Mesendoderm (in vitro differentiated cells): ENCODE results near the gene TRPC4AP.

Source experiments
- DNase-seq: peaks from one replicate; pipeline ENCODE4 v3.0.0; 2013
- H2AK5ac ChIP-seq: 2 replicates; pipeline ENCODE4 v1.6.1; 2013; ENCODE audit warnings: low read length, inconsistent platforms
- H2BK120ac ChIP-seq: 2 replicates; pipeline ENCODE4 v1.6.1; 2013; ENCODE audit warnings: low read depth, mild to moderate bottlenecking, low read length, moderate library complexity, mixed read lengths
- H2BK15ac ChIP-seq: replicated peaks from 2 replicates; pipeline ENCODE4 v1.6.1; 2013; ENCODE audit warnings: low read depth, mild to moderate bottlenecking, moderate library complexity
- H2BK5ac ChIP-seq: 2 replicates; pipeline ENCODE4 v1.6.1; 2013; ENCODE audit warnings: low read length, inconsistent platforms
- H3K18ac ChIP-seq: 2 replicates; pipeline ENCODE4 v1.6.1; 2013; ENCODE audit warnings: mild to moderate bottlenecking, low read length, mixed read lengths
- H3K23ac ChIP-seq: one replicate; pipeline ENCODE4 v1.6.1; 2013; ENCODE audit warnings: low read length
- H3K27ac ChIP-seq: 2 replicates; pipeline ENCODE4 v1.5.1; 2013; ENCODE audit warnings: low read depth, mild to moderate bottlenecking, inconsistent platforms, low read length, moderate library complexity
- H3K27me3 ChIP-seq: 2 replicates; pipeline ENCODE4 v1.6.1; 2013; ENCODE audit warnings: low read length, control low read depth, mild to moderate bottlenecking, inconsistent platforms; ENCODE audit not compliant: insufficient read depth, poor library complexity
- H3K36me3 ChIP-seq: 2 replicates; pipeline ENCODE4 v1.6.1; 2013; ENCODE audit warnings: low read length, inconsistent platforms; ENCODE audit not compliant: control insufficient read depth, insufficient read depth
- H3K4ac ChIP-seq: one replicate; pipeline ENCODE4 v1.6.1; 2013; ENCODE audit warnings: low read depth, mild to moderate bottlenecking, low read length, moderate library complexity
- H3K4me1 ChIP-seq: 2 replicates; pipeline ENCODE4 v1.6.1; 2013; ENCODE audit warnings: low read depth, low read length, inconsistent platforms; ENCODE audit not compliant: control insufficient read depth
- H3K4me2 ChIP-seq: 2 replicates; pipeline ENCODE4 v1.6.1; 2013; ENCODE audit warnings: low read length
- H3K4me3 ChIP-seq: 2 replicates; pipeline ENCODE4 v1.5.1; 2013; ENCODE audit warnings: mild to moderate bottlenecking, low read length
- H3K56ac ChIP-seq: one replicate; pipeline ENCODE4 v1.6.1; 2013; ENCODE audit warnings: low read length
- H3K79me1 ChIP-seq: 2 replicates; pipeline ENCODE4 v1.6.1; 2013; ENCODE audit warnings: low read length, inconsistent platforms
- H3K79me2 ChIP-seq: 2 replicates; pipeline ENCODE4 v1.6.1; 2013; ENCODE audit warnings: mild to moderate bottlenecking, low read length; ENCODE audit not compliant: control insufficient read depth, insufficient read depth
- H3K9ac ChIP-seq: 2 replicates; pipeline ENCODE4 v1.6.1; 2013; ENCODE audit warnings: low read length, inconsistent platforms
- H4K5ac ChIP-seq: one replicate; pipeline ENCODE4 v1.6.1; 2013; ENCODE audit warnings: low read length
- H4K8ac ChIP-seq: one replicate; pipeline ENCODE4 v1.6.1; 2013; ENCODE audit warnings: low read depth, mild to moderate bottlenecking, control low read depth, low read length, moderate library complexity
- WGBS: extraction: QIAGEN DNeasy Blood & Tissue Kit; methylation state at CpG from one replicate; pipeline ENCODE4 v1.1.7; 2013; ENCODE audit warnings: low lambda C conversion rate, missing lambda C conversion rate; ENCODE audit not compliant: insufficient coverage; ENCODE audit errors: extremely low coverage; 5-methylcytosine and 5-hydroxymethylcytosine counted together

The TRPC4AP gene

GRCh38 chr20:35002426-35003210 lies 90.0 kb downstream of the TRPC4AP start:
- Histone ChIP-seq H3K79me1 (no peaks in the 10 kb centered on the region), H4K8ac (no peak overlapping the region), H3K56ac (no peak overlapping the region), H3K4me3 (no peak overlapping the region), H3K4me2 (no peak overlapping the region), H3K27ac (no peak overlapping the region), H3K79me2 (no peaks in the 10 kb centered on the region), H3K36me3 (peaks cover 16% of the 10 kb centered on the region), H3K23ac (no peak overlapping the region), H3K9ac (no peak overlapping the region), H3K18ac (no peak overlapping the region), H4K5ac (no peak overlapping the region), H3K4ac (no peak overlapping the region), H3K27me3 (no peaks in the 10 kb centered on the region), H2BK15ac (no peak overlapping the region), H3K4me1 (no peaks in the 10 kb centered on the region), H2BK5ac (no peak overlapping the region), H2BK120ac (no peak overlapping the region), H2AK5ac (no peak overlapping the region)
- DNase-seq = no peak
- WGBS = no CpG with 5 or more reads among the region's 10 CpGs

DNA sequence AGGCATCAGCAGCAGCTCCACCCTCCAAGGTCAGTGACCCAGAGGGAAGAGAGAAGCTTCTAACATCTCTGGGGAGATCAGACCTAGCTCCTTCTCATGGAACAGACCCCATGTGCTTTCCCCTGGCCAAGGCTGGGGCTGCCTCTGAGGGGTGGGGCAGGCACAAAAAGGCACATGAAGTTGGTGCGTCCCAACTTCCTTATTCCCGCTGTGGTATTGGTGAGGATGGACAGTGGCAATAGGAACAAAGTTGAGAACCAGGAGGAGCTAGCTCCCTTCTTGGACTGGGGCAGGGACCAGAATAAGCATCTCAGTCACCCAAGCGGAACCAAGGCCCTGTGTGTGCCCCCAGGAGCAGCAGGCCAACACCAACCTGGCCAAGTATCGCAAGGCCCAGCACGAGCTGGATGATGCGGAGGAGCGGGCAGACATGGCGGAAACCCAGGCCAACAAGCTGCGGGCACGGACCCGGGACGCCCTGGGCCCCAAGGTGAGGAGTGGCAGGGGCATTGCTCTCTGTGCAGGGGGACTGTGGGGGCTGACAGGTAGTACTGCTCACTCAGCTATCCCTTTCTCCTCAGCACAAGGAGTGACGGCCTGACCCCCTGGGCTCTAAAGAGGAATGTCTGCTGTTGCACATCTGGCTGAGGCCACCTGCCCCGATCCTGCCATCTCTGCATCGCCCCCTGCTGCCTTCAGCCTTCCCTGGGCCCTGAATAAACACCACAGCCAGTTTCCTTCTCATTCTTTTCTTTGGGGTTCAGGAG lies 90.8 kb downstream of the TRPC4AP start:
- H3K18ac ChIP-seq = no peak overlapping the region
- H3K23ac ChIP-seq = no peak overlapping the region
- no peak for DNase-seq
- H4K5ac ChIP-seq = no peak overlapping the region
- no peaks in the 10 kb centered on the region for H3K79me1 ChIP-seq
- no peak overlapping the region for H3K4ac ChIP-seq
- no peaks in the 10 kb centered on the region for H3K79me2 ChIP-seq
- H4K8ac ChIP-seq = no peak overlapping the region
- no peak overlapping the region for H3K56ac ChIP-seq
- H3K27me3 ChIP-seq = no peaks in the 10 kb centered on the region
- no peak overlapping the region for H3K9ac ChIP-seq
- H2BK15ac ChIP-seq = no peak overlapping the region
- no CpG with 5 or more reads among the region's 15 CpGs for WGBS
- H3K4me2 ChIP-seq = no peak overlapping the region
- H2BK120ac ChIP-seq = no peak overlapping the region
- H3K36me3 ChIP-seq = peaks cover 14% of the 10 kb centered on the region
- no peak overlapping the region for H3K27ac ChIP-seq
- no peaks in the 10 kb centered on the region for H3K4me1 ChIP-seq
- H3K4me3 ChIP-seq = no peak overlapping the region
- H2BK5ac ChIP-seq = no peak overlapping the region
- H2AK5ac ChIP-seq = no peak overlapping the region

- no CpG with 5 or more reads among the region's 28 CpGs for WGBS
- Histone ChIP-seq H2BK15ac (no peak overlapping the region), H2BK5ac (no peak overlapping the region), H2BK120ac (no peak overlapping the region), H3K56ac (no peak overlapping the region), H3K4me1 (no peaks in the 10 kb centered on the region), H3K4ac (no peak overlapping the region), H4K8ac (no peak overlapping the region), H3K36me3 (peaks cover 14% of the 10 kb centered on the region), H3K79me2 (no peaks in the 10 kb centered on the region), H3K27ac (no peak overlapping the region), H4K5ac (no peak overlapping the region), H3K27me3 (no peaks in the 10 kb centered on the region), H2AK5ac (no peak overlapping the region), H3K9ac (no peak overlapping the region), H3K4me2 (no peak overlapping the region), H3K4me3 (no peak overlapping the region), H3K23ac (no peak overlapping the region), H3K79me1 (no peaks in the 10 kb centered on the region), H3K18ac (no peak overlapping the region)
- no peak for DNase-seq
These were observed 91.5 kb downstream of the TRPC4AP start for GRCh38 chr20:35000922-35001595.

DNA sequence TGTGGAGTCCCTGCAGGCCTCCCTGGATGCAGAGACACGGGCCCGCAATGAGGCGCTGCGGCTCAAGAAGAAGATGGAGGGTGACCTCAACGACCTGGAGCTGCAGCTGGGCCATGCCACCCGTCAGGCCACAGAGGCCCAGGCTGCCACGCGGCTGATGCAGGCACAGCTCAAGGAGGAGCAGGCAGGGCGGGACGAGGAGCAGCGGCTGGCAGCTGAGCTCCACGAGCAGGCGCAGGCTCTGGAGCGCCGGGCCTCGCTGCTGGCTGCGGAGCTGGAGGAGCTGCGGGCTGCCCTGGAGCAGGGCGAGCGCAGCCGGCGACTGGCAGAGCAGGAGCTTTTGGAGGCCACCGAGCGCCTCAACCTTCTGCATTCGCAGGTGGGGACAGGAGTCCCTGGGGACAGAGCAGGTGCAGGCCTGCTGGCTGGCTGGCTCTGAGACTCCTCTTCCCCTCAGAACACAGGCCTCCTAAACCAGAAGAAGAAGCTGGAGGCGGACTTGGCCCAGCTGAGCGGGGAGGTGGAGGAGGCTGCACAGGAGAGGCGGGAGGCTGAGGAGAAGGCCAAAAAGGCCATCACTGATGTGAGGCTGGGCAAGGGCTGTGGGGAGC lies 92.2 kb downstream of the TRPC4AP start:
- Histone ChIP-seq H3K27me3 (no peaks in the 10 kb centered on the region), H4K5ac (no peak overlapping the region), H3K56ac (no peak overlapping the region), H2BK120ac (no peak overlapping the region), H2AK5ac (no peak overlapping the region), H3K18ac (no peak overlapping the region), H3K79me2 (no peaks in the 10 kb centered on the region), H2BK5ac (no peak overlapping the region), H3K4me2 (no peak overlapping the region), H3K79me1 (no peaks in the 10 kb centered on the region), H3K4me1 (no peaks in the 10 kb centered on the region), H3K27ac (no peak overlapping the region), H3K4ac (no peak overlapping the region), H3K4me3 (no peak overlapping the region), H4K8ac (no peak overlapping the region), H3K23ac (no peak overlapping the region), H3K36me3 (peaks cover 11% of the 10 kb centered on the region), H2BK15ac (no peak overlapping the region), H3K9ac (no peak overlapping the region)
- no CpG with 5 or more reads among the region's 28 CpGs for WGBS
- no peak for DNase-seq

DNA sequence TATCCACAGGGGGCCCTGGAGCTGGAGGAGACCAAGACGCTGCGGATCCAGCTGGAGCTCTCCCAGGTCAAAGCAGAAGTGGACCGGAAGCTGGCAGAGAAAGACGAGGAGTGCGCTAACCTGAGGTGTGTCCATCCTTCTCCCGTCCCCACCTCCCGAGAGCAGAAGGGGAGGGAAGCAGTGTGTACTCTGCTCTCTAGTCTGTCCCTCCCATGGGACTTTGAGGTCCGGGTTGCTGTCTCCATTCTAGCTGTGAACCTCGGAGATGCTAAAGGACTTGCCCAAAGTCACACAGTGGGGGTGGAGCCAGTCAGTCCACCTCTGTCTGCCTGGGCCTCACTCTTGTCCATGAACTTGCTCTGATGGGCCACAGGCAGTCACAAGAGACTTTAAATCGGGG lies 92.8 kb downstream of the TRPC4AP start:
- no peaks in the 10 kb centered on the region for H3K4me1 ChIP-seq
- no peak overlapping the region for H3K23ac ChIP-seq
- H3K79me1 ChIP-seq = no peaks in the 10 kb centered on the region
- no peaks in the 10 kb centered on the region for H3K27me3 ChIP-seq
- H3K79me2 ChIP-seq = no peaks in the 10 kb centered on the region
- H3K4ac ChIP-seq = no peak overlapping the region
- H4K8ac ChIP-seq = no peak overlapping the region
- H2AK5ac ChIP-seq = no peak overlapping the region
- H3K36me3 ChIP-seq = peaks cover 10% of the 10 kb centered on the region
- H3K18ac ChIP-seq = no peak overlapping the region
- WGBS = no CpG with 5 or more reads among the region's 10 CpGs
- H3K9ac ChIP-seq = no peak overlapping the region
- no peak for DNase-seq
- H2BK15ac ChIP-seq = no peak overlapping the region
- H3K4me2 ChIP-seq = no peak overlapping the region
- H3K56ac ChIP-seq = no peak overlapping the region
- H4K5ac ChIP-seq = no peak overlapping the region
- H3K27ac ChIP-seq = no peak overlapping the region
- H2BK120ac ChIP-seq = no peak overlapping the region
- H3K4me3 ChIP-seq = no peak overlapping the region
- no peak overlapping the region for H2BK5ac ChIP-seq
